AG04449 (cell line): Measurements from ENCODE around the gene PDGFC.
"Not testable (repeated sequence)": the region's sequence is repeated elsewhere in the genome, so short reads cannot be mapped to it uniquely, and the experiment has no call there.

ENCODE experiments used
- CTCF ChIA-PET: fragments of 350-600 bp; formaldehyde crosslinking; extraction: SDS; loops from one replicate; lab custom pipeline; 2021; ENCODE audit warnings: antibody characterized with exemption; lab: Yijun Ruan, JAX
- POLR2A ChIA-PET: fragments of 400-600, 350-600 bp; formaldehyde crosslinking; extraction: SDS; loops from one replicate; lab custom pipeline; 2020; ENCODE audit warnings: antibody characterized with exemption, inconsistent platforms; lab: Yijun Ruan, JAX
- DNase-seq: peaks from one replicate; pipeline ENCODE4 v3.0.0-alpha.2; 2010; ENCODE audit warnings: low read depth, low spot score
- H3K4me3 ChIP-seq: 2 replicates; pipeline ENCODE4 v1.5.1; 2011; ENCODE audit warnings: low read depth, mild to moderate bottlenecking, control low read depth, low read length
- CTCF ChIP-seq: IDR thresholded peaks from one replicate; pipeline ENCODE4 v1.5.1; 2011; ENCODE audit warnings: mild to moderate bottlenecking, moderate library complexity, low read length, control low read depth, inconsistent platforms; ENCODE audit not compliant: insufficient read depth; ENCODE audit errors: missing control alignments

Gene PDGFC

GRCh38 chr4:156875055-156875454 is 96.5 kb downstream of the PDGFC start:
- ChIA-PET CTCF (interaction anchor here (0.6 to 1.1 kb wide), 2 partner anchors 15 to 170 kb away, joined by 3 read pairs; no protein-coding TSS in a partner anchor), POLR2A (no interaction called here)
- DNase-seq: no peak
- H3K4me3 ChIP-seq: no peak overlapping the region
- no peak for TF ChIP-seq CTCF

GRCh38 chr4:156873799-156874198 is 97.8 kb downstream of the PDGFC start:
- DNase-seq: no peak
- TF ChIP-seq CTCF: no peak
- CTCF ChIA-PET: interaction anchor here (0.7 to 1.1 kb wide), 2 partner anchors 9 to 172 kb away, joined by 3 read pairs; no protein-coding TSS in a partner anchor
- H3K4me3 ChIP-seq: no peak overlapping the region
- POLR2A ChIA-PET: no interaction called here

- TF ChIP-seq CTCF: no peak
- ChIA-PET CTCF (interaction anchor here (0.9 kb wide), 1 partner anchor 15 kb away, joined by 3 read pairs; no protein-coding TSS in a partner anchor), POLR2A (no interaction called here)
- DNase-seq: no peak
- H3K4me3 ChIP-seq: no peak overlapping the region
Observed at GRCh38 chr4:156870861-156871260, 100.7 kb downstream of the PDGFC start.

- no peak overlapping the region for H3K4me3 ChIP-seq
- no peak for DNase-seq
- no peak for TF ChIP-seq CTCF
- POLR2A ChIA-PET: no interaction called here
- CTCF ChIA-PET: no interaction called here
Observed at GRCh38 chr4:156870131-156870530, 101.5 kb downstream of the PDGFC start.

GRCh38 chr4:156866088-156866487 is 105.5 kb downstream of the PDGFC start:
- H3K4me3 ChIP-seq, POLR2A ChIA-PET, DNase-seq: not testable (repeated sequence)
- CTCF ChIA-PET: interaction anchor here (1.3 to 1.5 kb wide), 2 partner anchors 12 to 66 kb away, joined by 3 to 6 read pairs; no protein-coding TSS in a partner anchor

GRCh38 chr4:156865451-156865850 is 106.1 kb downstream of the PDGFC start:
- CTCF ChIA-PET: interaction anchor here (0.9 to 1.3 kb wide), 2 partner anchors 8 to 11 kb away, joined by 3 read pairs; no protein-coding TSS in a partner anchor
- POLR2A ChIA-PET: no interaction called here
- H3K4me3 ChIP-seq: no peak overlapping the region
- TF ChIP-seq CTCF: no peak
- no peak for DNase-seq

- CTCF ChIA-PET: no interaction called here
- POLR2A ChIA-PET: no interaction called here
- no peak for TF ChIP-seq CTCF
- H3K4me3 ChIP-seq: no peak overlapping the region
- no peak for DNase-seq
Observed at GRCh38 chr4:156858071-156858470, 113.5 kb downstream of the PDGFC start.
